ENCODE results near the gene FA2H. TPM values are rescaled to one million over a fixed set of nuclear protein-coding genes. Genes with fewer than 3 reads are reported as not detected.
"Not testable (repeated sequence)": the region's sequence is repeated elsewhere in the genome, so short reads cannot be mapped to it uniquely, and the experiment has no call there.

FA2H gene
- total RNA-seq, 1 experiment from 2014 or later: 10.7 TPM

DNA sequence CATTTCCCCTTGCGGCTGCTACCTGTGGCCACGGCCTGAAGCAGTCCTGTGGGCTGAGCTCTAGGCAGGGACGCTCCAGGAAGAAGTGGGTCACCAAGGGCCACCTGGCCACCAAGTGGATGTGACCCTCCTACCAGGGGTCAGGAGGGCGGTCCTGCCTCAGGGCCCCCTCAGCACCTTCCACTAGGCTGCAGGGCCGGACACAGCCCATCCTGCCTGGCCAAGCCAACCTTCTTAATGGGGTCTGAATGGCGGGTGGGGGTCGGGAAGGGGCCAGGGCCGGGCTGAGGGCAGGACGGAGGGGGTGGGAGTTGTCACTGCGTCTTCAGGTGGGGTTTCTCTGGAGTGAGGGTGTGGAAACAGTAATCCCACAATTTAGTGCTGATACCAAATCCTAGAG is 60.7 kb downstream of the FA2H start:
- in situ Hi-C loops (cut with HindIII; ENCODE audit: low pct_unique_long_range_greater_than_20kb, low sequenced_read_pairs): no loop called here
- no peak for DNase-seq (ENCODE audit: low read depth)

DNA sequence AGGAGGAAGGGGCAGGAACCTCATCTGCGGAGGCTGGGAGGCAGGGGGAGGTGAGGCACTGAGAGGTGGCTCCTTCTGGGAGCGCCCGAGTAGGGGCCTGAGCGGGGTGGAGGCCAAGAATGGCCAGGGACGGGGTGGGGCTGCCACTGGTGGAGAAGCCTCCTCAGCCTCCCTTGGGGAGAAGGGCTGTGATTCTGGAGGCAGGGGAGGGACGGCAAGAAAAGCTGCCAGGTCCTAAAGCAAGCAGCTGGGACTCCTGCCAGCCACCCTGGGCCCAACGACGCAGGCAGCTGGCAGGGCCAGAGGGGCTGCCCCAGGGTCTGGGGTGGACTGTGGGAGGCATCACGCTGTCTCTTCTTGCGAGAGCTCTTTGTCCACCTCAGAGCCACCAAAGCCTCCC is 61.3 kb downstream of the FA2H start:
- in situ Hi-C loops (cut with HindIII; ENCODE audit: low pct_unique_long_range_greater_than_20kb, low sequenced_read_pairs): no loop called here
- DNase-seq (ENCODE audit: low read depth): no peak

DNA sequence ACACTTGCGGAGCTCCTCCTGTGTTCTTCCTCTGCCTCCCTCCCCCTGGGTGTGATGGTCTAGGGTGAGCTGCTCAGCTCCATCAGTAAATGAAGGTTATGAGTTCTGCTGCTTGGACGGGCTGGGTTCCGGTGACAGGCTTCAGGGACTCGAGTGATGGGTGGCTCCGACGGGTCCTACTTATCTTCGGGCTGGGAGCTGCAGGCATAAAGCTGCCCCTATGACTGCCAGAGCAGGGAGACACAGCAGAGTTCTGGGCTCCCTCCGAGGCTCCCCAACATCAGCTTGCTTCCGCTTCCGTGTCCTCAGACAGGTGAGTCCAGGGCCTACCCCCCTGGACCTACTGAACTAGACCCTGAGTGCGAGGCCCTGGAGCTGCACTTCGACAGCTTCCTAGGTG is 62.7 kb downstream of the FA2H start:
- DNase-seq (ENCODE audit: low read depth): no peak
- in situ Hi-C loops (cut with HindIII; ENCODE audit: low pct_unique_long_range_greater_than_20kb, low sequenced_read_pairs): no loop called here

DNA sequence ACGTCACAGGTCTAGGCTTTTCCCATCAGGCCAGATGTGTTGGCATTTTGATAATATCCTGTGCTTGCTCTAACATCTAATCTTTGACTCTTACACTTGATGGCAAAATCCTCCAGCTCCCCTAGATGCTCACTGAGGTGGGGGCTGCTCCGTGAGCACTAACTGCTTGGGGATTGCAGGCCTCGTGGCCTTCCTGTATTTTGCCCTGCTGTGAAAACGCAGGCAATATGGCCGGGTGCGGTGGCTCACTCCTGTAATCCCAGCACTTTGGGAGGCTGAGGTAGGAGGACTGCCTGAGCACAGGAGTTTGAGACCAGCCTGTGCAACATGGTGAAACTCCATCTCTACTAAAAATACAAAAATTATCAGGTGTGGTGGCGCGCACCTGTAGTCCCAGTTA is 64.2 kb downstream of the FA2H start:
- DNase-seq (ENCODE audit: low read depth): no peak
- in situ Hi-C loops (cut with HindIII; ENCODE audit: low pct_unique_long_range_greater_than_20kb, low sequenced_read_pairs): no loop called here

DNA sequence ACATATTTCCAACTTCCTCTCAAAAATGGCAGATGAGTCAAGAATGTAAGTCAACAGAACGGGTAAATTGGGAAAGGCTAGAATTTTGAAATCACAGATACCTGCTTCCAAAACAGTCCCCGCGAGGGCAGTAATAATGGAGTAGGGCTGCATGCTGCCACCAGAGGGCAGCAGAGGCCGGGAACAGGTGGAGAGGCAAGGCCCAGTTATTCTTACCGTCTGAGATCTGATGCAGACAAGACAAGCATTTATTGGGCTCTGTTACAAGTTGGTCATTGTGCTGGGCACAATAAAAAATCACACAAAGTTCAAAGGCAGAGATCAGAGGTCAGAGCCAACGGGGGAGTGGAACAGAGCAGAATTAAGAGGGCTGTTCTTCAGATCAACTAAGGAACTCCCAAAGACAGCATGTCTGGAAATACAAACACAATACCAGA is 65.2 kb downstream of the FA2H start:
- DNase-seq (ENCODE audit: low read depth): peak; percentile 64
- in situ Hi-C loops (cut with HindIII; ENCODE audit: low pct_unique_long_range_greater_than_20kb, low sequenced_read_pairs): no loop called here

DNA sequence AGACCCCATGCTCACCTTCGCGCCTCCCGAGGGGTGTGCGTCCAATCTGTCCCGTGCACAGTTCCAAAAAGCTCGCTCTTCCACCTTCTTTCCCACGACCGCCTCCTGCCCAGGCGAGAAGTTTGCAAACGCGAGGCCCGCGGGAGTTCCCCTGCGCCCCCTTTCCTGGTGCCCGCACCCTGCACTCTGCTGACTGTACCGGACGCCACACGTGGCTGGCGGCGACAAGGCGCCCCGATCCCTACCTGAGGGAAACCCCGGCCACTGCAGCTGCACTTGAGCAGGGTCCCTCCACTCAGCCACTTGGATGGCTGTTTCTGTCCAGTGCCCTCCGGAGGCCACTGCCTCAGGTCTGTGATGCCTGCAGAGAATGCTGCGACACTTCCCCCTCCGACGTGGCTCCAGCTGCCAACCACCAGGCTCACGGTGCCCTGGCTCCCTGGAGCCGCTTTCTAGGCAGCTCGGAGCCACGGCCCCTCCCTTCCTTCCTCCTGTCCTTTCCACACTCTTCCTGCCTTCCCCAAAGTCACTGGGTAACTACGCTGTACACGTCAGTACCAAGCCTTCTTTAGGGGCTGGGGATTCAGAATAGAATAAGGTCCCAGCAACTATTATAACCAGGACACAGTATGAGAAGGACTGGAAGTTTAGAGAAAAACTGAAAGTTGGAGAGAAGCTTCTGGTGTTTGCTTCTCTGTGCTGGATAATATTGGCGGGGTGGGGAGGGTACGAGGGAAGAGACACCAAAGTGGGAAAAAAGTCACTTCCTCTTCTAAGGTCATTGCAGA is 74.0 kb downstream of the FA2H start, which contains the start of gene MLKL:
Gene MLKL, minus strand, starts transcription at position 425 of the 788 bp plus-strand sequence. CDS start 5,105 bp downstream, outside the sequence.
- in situ Hi-C loops (cut with HindIII; ENCODE audit: low pct_unique_long_range_greater_than_20kb, low sequenced_read_pairs): no loop called here
- DNase-seq (ENCODE audit: low read depth): peak; percentile 77

DNA sequence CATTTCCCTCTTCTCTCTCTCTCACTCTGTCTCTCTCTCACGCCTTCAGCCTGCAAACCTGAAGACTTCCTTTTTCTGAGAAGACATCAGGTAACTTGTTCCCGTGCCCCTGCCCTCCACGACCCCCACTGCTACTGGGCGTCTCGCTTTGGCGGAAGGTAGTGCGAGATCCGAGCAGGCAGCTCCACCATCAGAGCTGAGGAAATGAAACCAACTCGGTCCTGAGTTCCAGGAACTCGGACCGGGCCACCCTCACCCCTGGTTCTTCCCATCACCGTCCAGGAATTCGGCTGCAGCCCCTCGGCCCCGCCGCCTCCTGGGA is 74.5 kb downstream of the FA2H start:
- no peak for DNase-seq (ENCODE audit: low read depth)
- in situ Hi-C loops (cut with HindIII; ENCODE audit: low pct_unique_long_range_greater_than_20kb, low sequenced_read_pairs): no loop called here

DNA sequence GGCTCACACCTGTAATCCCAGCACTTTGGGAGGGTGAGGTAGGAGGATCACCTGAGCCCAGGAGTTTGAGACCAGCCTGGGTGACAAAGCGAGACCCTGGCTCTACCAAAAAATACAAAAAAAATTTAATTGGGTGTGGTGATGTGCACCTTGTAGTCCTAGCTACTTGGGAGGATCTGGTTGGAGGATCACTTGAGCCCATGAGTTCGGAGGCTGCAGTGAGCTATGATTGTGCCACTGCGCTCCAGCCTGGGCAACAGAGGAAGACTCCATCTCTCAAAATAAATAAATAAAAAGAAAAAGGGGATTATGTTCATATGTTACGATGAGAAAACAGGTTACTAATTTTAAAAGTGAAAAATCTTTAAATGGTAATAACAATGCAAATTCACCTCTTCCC is 75.0 kb downstream of the FA2H start:
- peak; percentile 10 for DNase-seq (ENCODE audit: low read depth)
- in situ Hi-C loops (cut with HindIII; ENCODE audit: low pct_unique_long_range_greater_than_20kb, low sequenced_read_pairs): no loop called here

DNA sequence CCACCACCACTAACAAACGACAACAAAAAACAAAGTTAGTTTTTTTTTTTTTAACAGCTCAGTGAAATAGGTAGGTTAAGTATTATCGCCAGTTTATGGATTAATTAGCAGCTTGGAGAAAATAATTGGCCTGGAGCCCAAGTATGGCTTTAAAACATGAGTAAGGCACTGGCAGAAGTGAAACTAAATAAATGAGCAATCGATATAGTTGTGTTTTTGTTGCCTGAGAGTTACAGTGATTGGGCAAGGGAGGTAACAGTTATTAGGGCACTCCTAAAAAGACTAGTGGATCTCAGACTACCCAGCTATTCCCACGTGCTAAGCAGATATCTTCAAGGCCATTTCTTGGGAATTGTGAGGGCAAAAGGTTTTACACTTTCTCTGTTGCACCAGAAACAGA is 76.4 kb downstream of the FA2H start:
- no peak for DNase-seq (ENCODE audit: low read depth)
- in situ Hi-C loops (cut with HindIII; ENCODE audit: low pct_unique_long_range_greater_than_20kb, low sequenced_read_pairs): no loop called here

DNA sequence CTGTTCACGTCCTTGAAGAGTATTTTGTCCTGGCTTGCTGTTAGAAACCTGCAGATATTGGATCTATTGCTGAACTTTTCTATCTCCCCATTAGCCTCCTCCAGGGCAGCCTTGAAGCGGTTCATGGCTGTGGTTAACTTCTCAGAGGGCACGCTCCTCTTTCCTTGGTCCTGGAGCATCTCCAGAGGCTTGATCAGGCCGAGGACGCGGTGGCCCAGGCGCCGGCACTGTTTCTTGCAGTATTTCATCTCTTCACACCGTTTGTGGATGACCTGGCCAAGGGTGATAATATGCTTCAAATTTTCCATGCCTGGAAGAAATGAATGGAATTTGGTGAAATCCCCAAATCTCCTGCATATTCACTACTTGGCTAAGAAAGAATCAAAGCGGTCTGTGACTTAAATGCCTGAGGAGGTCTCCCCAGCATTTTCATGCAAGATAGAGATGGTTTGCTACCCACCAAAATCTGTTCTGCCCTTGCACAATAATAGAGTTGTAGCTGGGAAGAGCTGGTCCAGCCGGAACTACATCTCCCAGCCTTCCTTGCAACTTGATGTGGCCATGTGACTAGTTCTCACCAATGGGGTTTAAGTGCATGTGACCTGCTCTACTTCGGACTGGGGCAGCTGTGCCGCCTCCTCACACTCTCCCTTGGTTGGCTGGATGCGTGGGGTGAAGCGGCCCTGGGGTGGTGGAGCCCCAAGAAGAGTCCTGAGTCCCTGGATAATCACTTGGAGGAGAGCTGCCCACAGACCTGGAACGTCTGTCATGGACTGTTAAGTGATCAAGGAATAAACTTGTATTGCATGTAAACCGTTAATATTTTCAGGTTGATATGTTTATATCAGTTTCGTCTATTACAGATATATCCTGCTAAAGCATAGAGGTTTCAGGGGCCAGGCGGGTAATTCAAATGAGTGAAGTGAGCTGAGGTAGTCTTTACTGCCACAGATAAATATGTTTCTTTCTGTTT is 78.9 kb downstream of the FA2H start:
- in situ Hi-C loops (cut with HindIII; ENCODE audit: low pct_unique_long_range_greater_than_20kb, low sequenced_read_pairs): no loop called here
- peak; percentile 83 for DNase-seq (ENCODE audit: low read depth)

DNA sequence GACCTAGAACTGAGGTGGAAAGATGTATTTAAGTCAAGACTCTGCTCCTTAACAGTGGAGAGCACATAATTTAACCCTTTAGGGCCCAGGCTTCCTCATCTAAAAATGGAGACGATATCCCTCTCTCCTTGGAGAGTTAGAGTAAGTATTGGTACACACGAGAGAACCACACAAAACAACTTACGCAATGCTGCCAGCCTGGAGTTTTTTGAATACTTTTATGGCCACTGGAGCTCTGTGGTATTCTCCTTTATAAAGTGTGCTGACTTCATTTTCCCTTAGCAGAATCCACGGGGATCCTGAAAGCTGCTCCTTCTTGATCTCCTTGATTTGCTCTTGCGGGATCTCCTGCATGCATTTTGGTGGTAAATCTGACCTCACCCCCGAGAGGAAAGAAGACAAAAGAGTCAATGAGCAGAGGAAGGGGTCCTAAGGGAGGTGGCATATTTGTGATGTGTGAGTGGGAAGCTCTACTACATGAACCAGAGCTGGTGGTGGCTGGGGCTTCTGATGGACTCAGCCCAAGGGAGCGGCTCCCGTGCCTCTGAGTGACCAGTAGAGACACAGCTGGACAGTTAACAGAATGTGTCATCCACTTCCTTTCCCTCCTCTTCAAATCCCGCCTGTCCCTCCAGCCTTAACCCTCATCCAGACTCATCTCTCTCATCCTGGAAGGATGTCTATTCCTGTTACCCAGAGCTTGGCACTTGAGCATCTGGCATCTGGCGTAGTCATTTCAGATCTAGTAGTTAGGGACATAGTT is 83.3 kb downstream of the FA2H start:
- in situ Hi-C loops (cut with HindIII; ENCODE audit: low pct_unique_long_range_greater_than_20kb, low sequenced_read_pairs): no loop called here

DNA sequence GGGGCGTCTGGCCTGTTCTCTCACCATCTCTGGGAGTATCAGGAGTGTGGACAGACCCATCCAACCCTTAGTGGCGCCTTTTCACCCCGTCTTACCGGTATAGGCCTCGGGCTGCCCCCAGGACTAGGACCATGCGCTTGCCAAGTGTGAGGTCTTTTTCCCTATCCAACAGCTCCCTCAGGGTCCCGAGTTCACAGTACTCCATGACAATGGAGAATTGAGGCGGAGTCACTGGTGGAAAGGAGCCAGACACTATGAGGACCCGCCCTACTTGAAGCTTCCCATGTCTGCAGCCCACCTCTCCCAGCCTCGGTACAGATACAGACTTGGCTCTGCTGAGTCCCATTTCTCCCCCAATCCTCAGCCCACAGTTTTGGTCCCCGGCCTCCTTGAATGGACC is 92.1 kb downstream of the FA2H start:
- in situ Hi-C loops (cut with HindIII; ENCODE audit: low pct_unique_long_range_greater_than_20kb, low sequenced_read_pairs): no loop called here
- DNase-seq (ENCODE audit: low read depth): no peak

More for the DNA sequence above, 83.3 kb downstream of the FA2H start:
- DNase-seq (ENCODE audit: low read depth): no peak

DNA sequence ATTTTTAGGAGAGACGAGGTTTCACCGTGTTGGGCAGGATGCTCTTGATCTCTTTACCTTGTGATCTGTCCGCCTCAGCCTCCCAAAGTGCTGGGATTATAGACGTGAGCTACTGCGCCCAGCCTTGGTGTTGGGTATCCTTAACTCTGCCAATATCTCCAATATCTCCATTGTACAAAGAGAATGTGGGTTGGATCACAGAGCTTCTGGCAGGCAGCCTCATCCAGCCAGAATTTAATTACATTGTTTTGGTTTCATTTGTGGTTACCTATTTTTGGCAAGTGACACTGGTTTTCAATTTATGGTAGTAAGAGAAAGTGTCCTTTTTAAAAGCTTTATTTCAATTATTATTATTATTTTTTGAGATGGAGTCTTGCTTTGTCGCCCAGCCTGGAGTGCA is 93.9 kb downstream of the FA2H start:
- no peak for DNase-seq (ENCODE audit: low read depth)
- in situ Hi-C loops (cut with HindIII; ENCODE audit: low pct_unique_long_range_greater_than_20kb, low sequenced_read_pairs): no loop called here

DNA sequence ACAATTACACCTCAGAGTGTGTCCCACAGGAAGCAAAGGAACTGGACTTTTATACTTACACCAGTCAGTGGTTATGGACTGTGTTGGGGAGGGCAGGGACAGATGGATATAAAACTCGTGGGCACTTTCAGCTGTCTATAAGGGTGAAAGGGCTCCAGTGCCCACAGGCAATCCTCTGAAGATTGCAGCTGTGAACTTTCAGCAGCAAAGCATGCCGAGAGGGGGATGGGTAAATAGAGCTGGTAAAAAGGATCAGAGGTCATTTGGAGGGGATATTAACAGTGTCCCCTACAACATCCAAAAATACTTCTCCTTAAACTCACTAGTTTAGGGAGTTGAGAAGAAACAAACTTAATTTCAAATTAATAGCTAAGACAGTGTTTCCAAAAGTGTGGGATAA is 94.6 kb downstream of the FA2H start:
- no peak for DNase-seq (ENCODE audit: low read depth)
- in situ Hi-C loops (cut with HindIII; ENCODE audit: low pct_unique_long_range_greater_than_20kb, low sequenced_read_pairs): no loop called here

DNA sequence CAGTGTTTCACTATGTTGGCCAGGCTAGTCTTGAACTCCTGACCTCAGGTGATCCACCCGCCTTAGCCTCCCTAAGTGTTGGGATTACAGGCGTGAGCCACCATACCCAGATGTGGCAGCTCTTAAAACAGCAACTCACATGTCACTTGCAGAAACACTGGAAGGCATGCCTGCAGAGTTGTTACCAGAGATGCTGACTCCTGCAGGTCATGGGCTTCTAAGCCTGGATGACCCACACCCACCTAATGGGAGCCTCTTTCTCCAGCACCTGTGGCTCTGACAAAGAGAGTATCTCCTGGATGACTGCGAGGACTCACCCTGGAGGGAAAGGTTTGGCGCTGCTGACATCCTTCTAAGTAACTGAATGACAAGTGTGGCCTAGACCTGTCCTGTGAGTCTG is 96.8 kb downstream of the FA2H start:
- in situ Hi-C loops (cut with HindIII; ENCODE audit: low pct_unique_long_range_greater_than_20kb, low sequenced_read_pairs): no loop called here
- DNase-seq (ENCODE audit: low read depth): no peak

DNA sequence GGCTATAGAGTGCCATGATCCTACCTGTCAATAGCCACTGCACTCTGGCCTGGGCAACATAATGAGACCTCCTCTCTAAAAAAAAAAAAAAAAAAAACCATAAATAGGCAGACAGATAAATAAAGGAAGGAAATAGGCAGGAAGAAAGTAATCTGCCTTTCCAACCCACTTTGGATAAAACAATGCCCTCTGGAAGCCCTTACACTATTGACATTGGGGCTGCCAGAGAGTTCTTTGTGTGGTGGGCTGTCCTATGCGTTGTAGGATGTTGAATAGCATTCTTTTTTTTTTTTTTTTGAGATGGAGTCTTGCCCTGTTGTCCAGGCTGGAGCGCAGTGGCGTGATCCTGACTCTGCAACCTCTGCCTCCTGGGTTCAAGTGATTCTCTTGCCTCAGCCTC is 100.7 kb downstream of the FA2H start:
- in situ Hi-C loops (cut with HindIII; ENCODE audit: low pct_unique_long_range_greater_than_20kb, low sequenced_read_pairs): no loop called here
- no peak for DNase-seq (ENCODE audit: low read depth)

DNA sequence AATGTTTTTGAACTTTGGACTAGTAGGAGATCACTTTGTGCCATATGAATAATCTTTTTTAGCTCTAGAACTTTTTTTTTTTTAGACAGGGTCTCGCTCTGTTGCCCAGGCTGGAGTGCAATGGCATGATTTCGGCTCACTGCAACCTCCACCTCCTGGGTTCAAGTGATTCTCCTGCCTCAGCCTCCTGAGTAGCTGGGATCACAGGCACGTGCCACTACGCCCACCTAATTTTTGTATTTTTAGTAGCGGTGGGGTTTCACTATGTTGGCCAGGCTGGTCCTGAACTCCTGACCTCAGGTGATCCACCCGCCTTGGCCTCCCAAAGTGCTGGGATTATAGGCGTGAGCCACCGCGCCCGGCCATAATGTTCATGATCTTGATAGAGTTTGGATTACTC is 105.7 kb downstream of the FA2H start:
- in situ Hi-C loops (cut with HindIII; ENCODE audit: low pct_unique_long_range_greater_than_20kb, low sequenced_read_pairs); DNase-seq (ENCODE audit: low read depth): not testable (repeated sequence)

DNA sequence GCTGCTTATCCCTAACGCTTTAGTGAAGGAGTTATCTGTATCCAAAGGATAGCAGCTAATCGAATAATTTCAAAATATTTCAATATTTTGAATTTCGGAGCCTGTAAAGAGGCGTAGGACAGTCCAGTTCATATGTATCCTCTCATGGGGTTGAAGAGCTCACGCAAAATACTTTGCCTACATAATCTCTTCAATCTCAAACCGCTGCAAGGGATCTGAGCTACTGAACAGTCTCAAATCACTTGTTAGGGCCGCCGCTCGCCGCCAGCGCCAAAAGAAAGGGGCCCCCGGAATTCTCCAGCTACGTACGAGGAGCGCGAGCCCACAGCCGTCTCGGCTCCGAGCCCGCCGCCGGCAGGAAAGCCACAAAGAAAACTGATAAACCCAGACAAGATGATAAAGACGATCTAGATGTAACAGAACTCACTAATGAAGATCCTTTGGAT is 107.3 kb downstream of the FA2H start:
- no peak for DNase-seq (ENCODE audit: low read depth)
- in situ Hi-C loops (cut with HindIII; ENCODE audit: low pct_unique_long_range_greater_than_20kb, low sequenced_read_pairs): no loop called here
